ENCODE measurements around the gene PIP5K1C.

The PIP5K1C gene

DNA sequence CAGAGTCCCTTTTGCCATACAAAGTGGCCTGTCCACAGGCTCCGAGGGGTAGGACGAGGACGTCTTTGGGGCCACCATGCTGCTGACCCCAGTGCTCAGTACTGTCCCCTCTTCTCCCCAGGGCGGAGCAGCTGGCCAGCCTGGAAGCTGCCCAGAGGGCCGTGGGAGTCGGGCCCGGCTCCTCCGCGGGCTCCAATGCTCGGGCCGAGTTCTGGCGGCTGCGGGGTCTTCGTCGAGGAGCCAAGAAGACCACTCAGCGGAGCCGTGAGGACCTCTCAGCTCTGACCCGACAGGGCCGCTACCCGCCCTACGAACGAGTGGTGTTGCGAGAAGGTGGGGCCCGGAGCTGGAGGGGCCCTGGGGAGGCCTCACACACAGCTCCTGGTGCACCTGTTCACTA lies 40.2 kb upstream of the PIP5K1C start:
- no peak overlapping the region for H3K4me3 ChIP-seq (ENCODE audit: low read depth, low read length)
- TF ChIP-seq, protein P1, sequence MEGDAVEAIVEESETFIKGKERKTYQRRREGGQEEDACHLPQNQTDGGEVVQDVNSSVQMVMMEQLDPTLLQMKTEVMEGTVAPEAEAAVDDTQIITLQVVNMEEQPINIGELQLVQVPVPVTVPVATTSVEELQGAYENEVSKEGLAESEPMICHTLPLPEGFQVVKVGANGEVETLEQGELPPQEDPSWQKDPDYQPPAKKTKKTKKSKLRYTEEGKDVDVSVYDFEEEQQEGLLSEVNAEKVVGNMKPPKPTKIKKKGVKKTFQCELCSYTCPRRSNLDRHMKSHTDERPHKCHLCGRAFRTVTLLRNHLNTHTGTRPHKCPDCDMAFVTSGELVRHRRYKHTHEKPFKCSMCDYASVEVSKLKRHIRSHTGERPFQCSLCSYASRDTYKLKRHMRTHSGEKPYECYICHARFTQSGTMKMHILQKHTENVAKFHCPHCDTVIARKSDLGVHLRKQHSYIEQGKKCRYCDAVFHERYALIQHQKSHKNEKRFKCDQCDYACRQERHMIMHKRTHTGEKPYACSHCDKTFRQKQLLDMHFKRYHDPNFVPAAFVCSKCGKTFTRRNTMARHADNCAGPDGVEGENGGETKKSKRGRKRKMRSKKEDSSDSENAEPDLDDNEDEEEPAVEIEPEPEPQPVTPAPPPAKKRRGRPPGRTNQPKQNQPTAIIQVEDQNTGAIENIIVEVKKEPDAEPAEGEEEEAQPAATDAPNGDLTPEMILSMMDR (IDR thresholded peaks at IDR 0.05; ENCODE audit: low read depth, low read length) = no peak
- in situ Hi-C loops (cut with HindIII; ENCODE audit: low sequenced_read_pairs) = no loop called here
- DNase-seq (ENCODE audit: low read depth, low spot score) = no peak

DNA sequence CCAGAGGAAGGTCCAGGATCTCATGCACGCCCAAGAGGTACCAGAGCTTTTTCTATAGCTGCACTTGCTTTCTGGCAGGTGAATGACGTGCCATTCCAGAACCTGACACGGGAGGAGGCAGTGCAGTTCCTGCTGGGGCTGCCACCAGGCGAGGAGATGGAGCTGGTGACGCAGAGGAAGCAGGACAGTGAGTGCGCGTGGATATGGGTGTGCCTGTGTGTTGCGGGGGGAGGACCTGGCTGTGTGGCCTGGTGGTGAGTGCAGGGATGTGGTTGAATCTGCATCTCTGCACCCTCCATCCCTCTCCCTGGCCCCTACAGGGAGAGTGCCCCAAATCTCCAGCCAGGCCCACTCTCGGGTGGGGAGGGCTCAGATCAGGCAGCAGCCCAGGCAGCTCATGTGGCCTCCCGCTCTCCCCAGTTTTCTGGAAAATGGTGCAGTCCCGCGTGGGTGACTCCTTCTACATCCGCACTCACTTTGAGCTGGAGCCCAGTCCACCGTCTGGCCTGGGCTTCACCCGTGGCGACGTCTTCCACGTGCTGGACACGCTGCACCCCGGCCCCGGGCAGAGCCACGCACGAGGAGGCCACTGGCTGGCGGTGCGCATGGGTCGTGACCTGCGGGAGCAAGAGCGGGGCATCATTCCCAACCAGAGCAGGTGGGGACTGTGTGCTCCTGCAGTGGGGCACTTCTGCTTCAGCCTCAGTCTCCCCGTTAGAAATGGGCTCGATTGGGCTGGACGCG lies 38.4 kb upstream of the PIP5K1C start:
- in situ Hi-C loops (cut with HindIII; ENCODE audit: low sequenced_read_pairs) = no loop called here
- TF ChIP-seq, protein P1 (IDR thresholded peaks at IDR 0.05; ENCODE audit: low read depth, low read length) = no peak
- DNase-seq (ENCODE audit: low read depth, low spot score) = no peak
- H3K4me3 ChIP-seq (ENCODE audit: low read depth, low read length) = no peak overlapping the region

DNA sequence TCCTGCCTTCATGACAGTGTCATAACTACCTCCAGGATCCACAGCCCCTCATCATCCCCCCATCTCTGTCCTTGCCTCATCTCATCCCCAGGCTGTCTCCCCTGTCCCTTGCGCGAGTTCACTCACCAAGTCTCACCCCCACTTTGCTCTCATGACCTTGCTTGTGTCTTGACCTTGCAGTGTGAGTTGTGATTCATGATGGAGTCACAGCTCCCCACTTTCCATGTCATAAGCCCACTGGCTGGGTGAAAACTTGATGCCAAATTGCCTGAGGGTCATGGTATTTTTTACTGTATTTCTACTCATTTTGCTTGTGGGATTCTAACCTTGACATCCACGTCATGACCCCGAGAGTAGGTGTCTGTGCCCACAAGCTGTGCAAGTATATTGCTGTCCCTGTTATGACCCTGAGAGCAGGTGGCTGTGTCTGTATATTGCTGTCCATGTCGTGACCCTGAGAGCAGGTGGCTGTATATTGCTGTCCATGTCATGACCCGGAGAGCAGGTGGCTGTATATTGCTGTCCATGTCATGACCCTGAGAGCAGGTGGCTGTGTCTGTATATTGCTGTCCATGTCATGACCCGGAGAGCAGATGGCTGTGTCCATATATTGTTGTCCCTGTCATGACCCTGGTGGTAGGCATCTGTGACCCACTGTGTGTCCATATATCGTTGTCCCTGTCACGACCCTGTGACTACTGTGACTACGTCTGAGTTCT lies 37.4 kb upstream of the PIP5K1C start:
- in situ Hi-C loops (cut with HindIII; ENCODE audit: low sequenced_read_pairs) = no loop called here
- TF ChIP-seq, protein P1 (IDR thresholded peaks at IDR 0.05; ENCODE audit: low read depth, low read length) = no peak
- DNase-seq (ENCODE audit: low read depth, low spot score) = no peak
- no peak overlapping the region for H3K4me3 ChIP-seq (ENCODE audit: low read depth, low read length)

DNA sequence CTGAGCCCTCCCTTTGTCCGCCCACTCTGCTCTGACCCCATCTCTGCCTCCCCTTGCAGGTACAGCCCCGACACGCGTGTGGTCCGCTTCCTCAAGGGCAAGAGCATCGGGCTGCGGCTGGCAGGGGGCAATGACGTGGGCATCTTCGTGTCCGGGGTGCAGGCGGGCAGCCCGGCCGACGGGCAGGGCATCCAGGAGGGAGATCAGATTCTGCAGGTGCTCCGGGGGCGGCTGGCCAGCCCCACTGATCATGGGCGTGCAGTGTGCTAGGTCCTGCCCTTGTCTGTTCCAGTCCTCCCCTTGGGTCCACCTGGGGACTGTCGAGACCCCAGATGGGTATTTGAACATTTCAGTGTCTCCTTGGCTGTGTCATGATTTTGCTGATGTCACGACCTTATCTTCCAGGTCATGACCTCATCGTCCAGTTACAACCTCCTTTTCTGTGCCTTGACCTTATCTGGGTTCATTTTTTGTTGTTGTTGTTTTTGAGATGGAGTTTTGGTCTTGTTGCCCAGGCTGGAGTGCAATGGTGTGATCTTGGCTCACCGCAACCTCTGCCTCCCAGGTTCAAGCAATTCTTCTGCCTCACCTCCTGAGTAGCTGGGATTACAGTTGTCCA lies 35.9 kb upstream of the PIP5K1C start:
- in situ Hi-C loops (cut with HindIII; ENCODE audit: low sequenced_read_pairs) = no loop called here
- no peak for DNase-seq (ENCODE audit: low read depth, low spot score)
- TF ChIP-seq, protein P1 (IDR thresholded peaks at IDR 0.05; ENCODE audit: low read depth, low read length) = no peak
- no peak overlapping the region for H3K4me3 ChIP-seq (ENCODE audit: low read depth, low read length)

DNA sequence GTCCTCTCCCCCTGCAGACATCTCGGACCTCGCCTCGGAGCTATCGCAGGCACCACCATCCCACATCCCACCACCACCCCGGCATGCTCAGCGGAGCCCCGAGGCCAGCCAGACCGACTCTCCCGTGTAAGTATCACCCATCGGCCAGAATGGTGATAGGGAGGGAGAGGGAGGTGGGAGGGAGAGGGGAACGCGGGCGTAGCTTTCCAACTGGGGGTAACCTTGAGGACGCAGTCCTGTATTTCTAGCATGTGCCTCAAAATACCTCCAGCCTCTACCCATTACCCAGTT lies 34.0 kb upstream of the PIP5K1C start:
- DNase-seq (ENCODE audit: low read depth, low spot score) = no peak
- no peak overlapping the region for H3K4me3 ChIP-seq (ENCODE audit: low read depth, low read length)
- TF ChIP-seq, protein P1 (IDR thresholded peaks at IDR 0.05; ENCODE audit: low read depth, low read length) = no peak
- in situ Hi-C loops (cut with HindIII; ENCODE audit: low sequenced_read_pairs) = no loop called here

DNA sequence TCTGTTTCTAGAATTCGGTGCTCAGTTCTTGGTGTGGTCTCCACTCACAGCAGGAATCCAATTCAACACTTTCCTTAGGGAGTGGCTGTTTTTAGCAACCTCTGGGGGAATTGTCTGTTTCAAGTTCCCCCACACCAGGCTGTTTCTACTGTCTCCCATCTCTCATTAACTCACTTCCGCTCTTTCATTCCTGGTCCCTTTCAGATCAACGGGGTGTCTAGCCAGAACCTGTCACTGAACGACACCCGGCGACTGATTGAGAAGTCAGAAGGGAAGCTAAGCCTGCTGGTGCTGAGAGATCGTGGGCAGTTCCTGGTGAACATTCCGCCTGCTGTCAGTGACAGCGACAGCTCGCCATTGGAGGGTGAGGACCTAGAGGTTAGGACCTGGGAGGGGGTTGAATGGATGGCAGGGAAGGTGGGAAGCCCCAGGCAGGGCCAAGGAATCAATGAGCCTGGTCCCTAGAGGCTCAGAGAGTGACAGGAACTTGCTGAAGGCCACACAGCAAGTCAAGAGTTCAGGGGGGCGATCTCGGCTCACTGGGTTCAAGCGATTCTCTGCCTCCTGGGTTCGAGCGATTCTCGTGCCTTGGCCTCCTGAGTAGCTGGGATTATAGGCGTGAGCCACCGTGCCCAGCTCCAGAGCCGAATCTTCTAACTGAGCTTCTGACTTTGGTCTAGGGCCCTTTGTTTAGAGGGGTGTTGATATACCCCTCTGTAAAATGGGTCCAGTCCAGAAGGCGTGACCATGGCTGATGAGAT lies 33.5 kb upstream of the PIP5K1C start:
- TF ChIP-seq, protein P1 (IDR thresholded peaks at IDR 0.05; ENCODE audit: low read depth, low read length) = no peak
- no peak for DNase-seq (ENCODE audit: low read depth, low spot score)
- in situ Hi-C loops (cut with HindIII; ENCODE audit: low sequenced_read_pairs) = no loop called here
- H3K4me3 ChIP-seq (ENCODE audit: low read depth, low read length) = no peak overlapping the region
